MCF 10A (cell line): ENCODE measurements around the gene TUBB8B. TPM values are rescaled to one million over a fixed set of nuclear protein-coding genes. Genes with fewer than 3 reads are reported as not detected.
"Not testable (repeated sequence)": the region's sequence is repeated elsewhere in the genome, so short reads cannot be mapped to it uniquely, and the experiment has no call there.

ENCODE experiments used
- BruUV-seq: library from RNA; stranded (reverse); fragments of 400-500 nt; replicated peaks from 2 replicates; lab custom pipeline; 2021; lab: Mats Ljungman, UMichigan
- CTCF ChIA-PET: fragments of 300-600 bp; sonication (Branson Sonifier 250); formaldehyde crosslinking; extraction: SDS; loops from one replicate; lab custom pipeline; 2021; ENCODE audit warnings: antibody characterized with exemption, inconsistent platforms; lab: Yijun Ruan, JAX
- POLR2A ChIA-PET: fragments of 300-600, 350-650 bp; sonication (Branson Sonifier 250); formaldehyde crosslinking; extraction: SDS; loops from one replicate; lab custom pipeline; 2020; ENCODE audit warnings: antibody characterized with exemption, inconsistent platforms; lab: Yijun Ruan, JAX
- DNase-seq: peaks from one replicate; pipeline ENCODE4 v3.0.0-alpha.2; 2018; ENCODE audit not compliant: unreplicated experiment
- H3K27ac Mint-ChIP-seq: one replicate; pipeline ENCODE4 v1.8.0; 2022; ENCODE audit warnings: mild to moderate bottlenecking, low read depth, mixed read lengths; ENCODE audit not compliant: unreplicated experiment
- H3K27me3 Mint-ChIP-seq: one replicate; pipeline ENCODE4 v1.8.0; 2022; ENCODE audit warnings: mixed read lengths; ENCODE audit not compliant: insufficient read depth, unreplicated experiment
- H3K36me3 Mint-ChIP-seq: one replicate; pipeline ENCODE4 v1.8.0; 2022; ENCODE audit warnings: mild to moderate bottlenecking, moderate library complexity, mixed read lengths; ENCODE audit not compliant: insufficient read depth, unreplicated experiment
- H3K4me1 Mint-ChIP-seq: one replicate; pipeline ENCODE4 v1.8.0; 2022; ENCODE audit warnings: mixed read lengths; ENCODE audit not compliant: insufficient read depth, unreplicated experiment
- H3K4me3 Mint-ChIP-seq: one replicate; pipeline ENCODE4 v1.8.0; 2022; ENCODE audit warnings: mild to moderate bottlenecking, moderate library complexity, mixed read lengths; ENCODE audit not compliant: unreplicated experiment
- H3K9me3 Mint-ChIP-seq: one replicate; pipeline ENCODE4 v1.8.0; 2022; ENCODE audit warnings: mixed read lengths; ENCODE audit not compliant: unreplicated experiment
- intact Hi-C: fragments of 100-400 bp; cut with micrococcal nuclease; formaldehyde crosslinking; loops from 2 replicates; pipeline ENCODE4 v1.14.1; 2022
- total RNA-seq: library from RNA; stranded (reverse); gene quantifications from 2 replicates; pipeline ENCODE4 v1.2.3, GENCODE V29; 2022

Gene TUBB8B
- total RNA-seq, 1 experiment from 2014 or later, result not detected

- H3K9me3 Mint-ChIP-seq, H3K36me3 Mint-ChIP-seq, POLR2A ChIA-PET, BruUV-seq, H3K4me1 Mint-ChIP-seq, H3K27ac Mint-ChIP-seq, DNase-seq, H3K27me3 Mint-ChIP-seq, CTCF ChIA-PET, H3K4me3 Mint-ChIP-seq, intact Hi-C loops: not testable (repeated sequence)
Measured at GRCh38 chr18:64279-64678, 14.9 kb upstream of the TUBB8B start.

- H3K27ac Mint-ChIP-seq, CTCF ChIA-PET, BruUV-seq, H3K9me3 Mint-ChIP-seq, H3K27me3 Mint-ChIP-seq, DNase-seq, H3K4me3 Mint-ChIP-seq, H3K36me3 Mint-ChIP-seq, H3K4me1 Mint-ChIP-seq, intact Hi-C loops, POLR2A ChIA-PET: not testable (repeated sequence)
Measured at GRCh38 chr18:63656-64055, 14.2 kb upstream of the TUBB8B start.

GRCh38 chr18:54388-54787 lies 5.0 kb upstream of the TUBB8B start:
- H3K4me3 Mint-ChIP-seq, H3K36me3 Mint-ChIP-seq, H3K27ac Mint-ChIP-seq, intact Hi-C loops, H3K9me3 Mint-ChIP-seq, CTCF ChIA-PET, H3K27me3 Mint-ChIP-seq, POLR2A ChIA-PET, DNase-seq, BruUV-seq, H3K4me1 Mint-ChIP-seq: not testable (repeated sequence)

GRCh38 chr18:48696-49095 lies 719 bp downstream of the TUBB8B start:
- DNase-seq, intact Hi-C loops, CTCF ChIA-PET, H3K4me1 Mint-ChIP-seq, H3K27me3 Mint-ChIP-seq, H3K36me3 Mint-ChIP-seq, H3K9me3 Mint-ChIP-seq, BruUV-seq, POLR2A ChIA-PET, H3K27ac Mint-ChIP-seq, H3K4me3 Mint-ChIP-seq: not testable (repeated sequence)

GRCh38 chr18:13177-13576 lies 36.2 kb downstream of the TUBB8B start:
- BruUV-seq, H3K4me3 Mint-ChIP-seq, H3K27me3 Mint-ChIP-seq, DNase-seq, H3K27ac Mint-ChIP-seq, H3K4me1 Mint-ChIP-seq, POLR2A ChIA-PET, intact Hi-C loops, H3K9me3 Mint-ChIP-seq, CTCF ChIA-PET, H3K36me3 Mint-ChIP-seq: not testable (repeated sequence)

- POLR2A ChIA-PET, BruUV-seq, H3K27me3 Mint-ChIP-seq, CTCF ChIA-PET, H3K4me1 Mint-ChIP-seq, H3K27ac Mint-ChIP-seq, H3K36me3 Mint-ChIP-seq, H3K9me3 Mint-ChIP-seq, DNase-seq, H3K4me3 Mint-ChIP-seq, intact Hi-C loops: not testable (repeated sequence)
Measured at GRCh38 chr18:12773-13172, 36.6 kb downstream of the TUBB8B start.

GRCh38 chr18:11383-12274 lies 37.8 kb downstream of the TUBB8B start:
- H3K4me3 Mint-ChIP-seq, BruUV-seq, H3K27me3 Mint-ChIP-seq, H3K27ac Mint-ChIP-seq, H3K36me3 Mint-ChIP-seq, CTCF ChIA-PET, DNase-seq, intact Hi-C loops, POLR2A ChIA-PET, H3K9me3 Mint-ChIP-seq, H3K4me1 Mint-ChIP-seq: not testable (repeated sequence)

- H3K27me3 Mint-ChIP-seq, H3K36me3 Mint-ChIP-seq, DNase-seq, H3K4me3 Mint-ChIP-seq, H3K27ac Mint-ChIP-seq, CTCF ChIA-PET, H3K4me1 Mint-ChIP-seq, H3K9me3 Mint-ChIP-seq, POLR2A ChIA-PET, intact Hi-C loops, BruUV-seq: not testable (repeated sequence)
Measured at GRCh38 chr18:10624-11184, 38.7 kb downstream of the TUBB8B start.

GRCh38 chr18:9937-10336 lies 39.5 kb downstream of the TUBB8B start:
- DNase-seq, H3K27me3 Mint-ChIP-seq, H3K36me3 Mint-ChIP-seq, H3K27ac Mint-ChIP-seq, CTCF ChIA-PET, POLR2A ChIA-PET, H3K4me1 Mint-ChIP-seq, intact Hi-C loops, H3K9me3 Mint-ChIP-seq, H3K4me3 Mint-ChIP-seq, BruUV-seq: not testable (repeated sequence)
